ENCODE results near the gene PGLYRP4.
"Not testable (repeated sequence)": the region's sequence is repeated elsewhere in the genome, so short reads cannot be mapped to it uniquely, and the experiment has no call there.

The PGLYRP4 gene

GRCh38 chr1:153337980-153338853 is 10.4 kb downstream of the PGLYRP4 start:
- no peak for DNase-seq (ENCODE audit: low read depth)

- DNase-seq (ENCODE audit: low read depth), result no peak
Observed at GRCh38 chr1:153336650-153337049, 12.0 kb downstream of the PGLYRP4 start.

DNA sequence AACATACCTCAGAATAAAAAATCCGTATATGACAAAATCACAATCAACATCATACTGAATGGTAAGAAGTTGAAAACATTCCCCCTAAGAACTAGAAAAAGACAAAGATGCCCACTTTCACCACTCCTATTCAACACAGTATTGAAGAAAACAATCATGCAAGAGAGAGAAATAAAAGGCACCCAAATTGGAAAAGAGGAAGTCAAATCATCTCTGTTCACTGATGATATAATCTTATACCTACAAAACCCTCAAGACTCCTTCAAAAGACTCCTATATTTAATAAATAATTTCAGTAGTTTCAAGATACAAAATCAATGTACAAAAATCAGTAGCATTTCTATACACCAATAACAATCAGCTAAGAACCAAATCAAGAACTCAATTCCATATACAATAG is 14.7 kb downstream of the PGLYRP4 start:
- DNase-seq (ENCODE audit: low read depth), result no peak

GRCh38 chr1:153324912-153325311 is 23.7 kb downstream of the PGLYRP4 start:
- DNase-seq (ENCODE audit: low read depth), result no peak

GRCh38 chr1:153322568-153322967 is 26.1 kb downstream of the PGLYRP4 start:
- DNase-seq (ENCODE audit: low read depth), result no peak

DNA sequence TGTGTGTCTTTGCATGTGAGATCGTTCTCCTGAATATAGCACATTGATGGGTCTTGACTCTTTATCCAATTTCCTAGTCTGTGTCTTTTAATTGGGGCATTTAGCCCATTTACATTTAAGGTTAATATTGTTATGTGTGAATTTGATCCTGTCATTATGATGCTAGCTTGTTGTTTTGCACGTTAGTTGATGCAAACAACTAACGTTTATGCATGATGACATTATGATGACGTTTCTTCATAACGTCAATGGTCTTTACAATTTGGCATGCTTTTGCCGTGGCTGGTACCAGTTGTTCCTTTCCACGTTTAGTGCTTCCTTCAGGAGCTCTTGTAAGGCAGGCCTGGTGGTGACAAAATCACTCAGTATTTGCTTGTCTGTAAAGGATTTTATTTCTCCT is 30.5 kb downstream of the PGLYRP4 start:
- not testable (repeated sequence) for DNase-seq (ENCODE audit: low read depth)

- not testable (repeated sequence) for DNase-seq (ENCODE audit: low read depth)
Observed at GRCh38 chr1:153316013-153316412, 32.6 kb downstream of the PGLYRP4 start.

DNA sequence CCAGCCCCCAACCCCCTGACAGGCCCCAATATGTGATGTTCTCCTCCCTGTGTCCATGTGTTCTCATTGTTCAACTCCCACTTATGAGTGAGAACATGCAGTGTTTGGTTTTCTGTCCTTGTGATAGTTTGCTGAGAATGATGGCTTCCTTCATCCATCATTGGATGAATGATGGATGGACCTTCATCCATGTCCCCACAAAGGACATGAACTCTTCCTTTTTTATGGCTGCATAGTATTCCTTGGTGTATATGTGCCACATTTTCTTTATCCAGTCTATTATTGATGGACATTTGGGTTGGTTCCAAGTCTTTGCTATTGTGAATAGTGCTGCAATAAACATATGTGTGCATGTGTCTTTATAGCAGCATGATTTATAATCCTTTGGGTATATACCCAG is 34.3 kb downstream of the PGLYRP4 start:
- DNase-seq (ENCODE audit: low read depth), result not testable (repeated sequence)

GRCh38 chr1:153313288-153313687 is 35.4 kb downstream of the PGLYRP4 start:
- no peak for DNase-seq (ENCODE audit: low read depth)

DNA sequence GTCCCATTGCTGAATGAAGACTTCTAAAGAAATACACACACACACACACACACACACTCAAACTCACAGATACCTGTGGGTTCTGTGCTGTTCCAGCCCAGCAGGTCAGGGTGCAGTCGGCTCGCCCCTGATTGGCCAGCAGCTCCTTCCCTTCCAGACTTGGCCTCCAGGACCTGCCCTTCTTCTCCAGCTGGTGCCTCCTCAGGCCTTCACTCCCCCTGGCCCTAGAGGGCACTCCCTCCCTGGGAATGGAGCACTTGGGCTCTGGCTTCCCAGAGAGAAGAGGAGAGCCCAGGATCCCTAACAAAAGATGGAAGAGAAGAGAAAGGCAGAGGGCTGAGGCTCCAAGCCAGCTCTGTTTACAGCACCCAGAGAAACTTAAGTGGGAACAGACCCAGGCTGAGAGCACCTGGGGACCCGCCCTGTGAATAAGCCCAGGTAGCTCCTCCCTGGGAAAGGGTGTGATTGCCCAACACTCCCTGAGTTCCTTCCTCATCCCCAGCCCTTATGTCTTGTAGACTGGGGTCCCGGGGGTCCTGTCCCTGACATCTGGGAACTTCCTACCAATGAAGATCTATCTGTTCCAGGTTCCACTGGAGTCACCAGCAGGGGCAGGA is 36.0 kb downstream of the PGLYRP4 start, which contains the start of gene PGLYRP3:
PGLYRP3 (minus strand) TSS at position 383 of the 617 bp plus-strand sequence. CDS start 2,287 bp downstream, outside the sequence.
- no peak for DNase-seq (ENCODE audit: low read depth)

GRCh38 chr1:153310526-153310925 is 38.1 kb downstream of the PGLYRP4 start:
- no peak for DNase-seq (ENCODE audit: low read depth)

- DNase-seq (ENCODE audit: low read depth), result no peak
Observed at GRCh38 chr1:153309441-153309840, 39.2 kb downstream of the PGLYRP4 start.

GRCh38 chr1:153308540-153308939 is 40.1 kb downstream of the PGLYRP4 start:
- no peak for DNase-seq (ENCODE audit: low read depth)

GRCh38 chr1:153307221-153307600 is 41.4 kb downstream of the PGLYRP4 start:
- no peak for DNase-seq (ENCODE audit: low read depth)

GRCh38 chr1:153306303-153307220 is 42.1 kb downstream of the PGLYRP4 start:
- no peak for DNase-seq (ENCODE audit: low read depth)

- no peak for DNase-seq (ENCODE audit: low read depth)
Observed at GRCh38 chr1:153305682-153306081, 43.0 kb downstream of the PGLYRP4 start.

DNA sequence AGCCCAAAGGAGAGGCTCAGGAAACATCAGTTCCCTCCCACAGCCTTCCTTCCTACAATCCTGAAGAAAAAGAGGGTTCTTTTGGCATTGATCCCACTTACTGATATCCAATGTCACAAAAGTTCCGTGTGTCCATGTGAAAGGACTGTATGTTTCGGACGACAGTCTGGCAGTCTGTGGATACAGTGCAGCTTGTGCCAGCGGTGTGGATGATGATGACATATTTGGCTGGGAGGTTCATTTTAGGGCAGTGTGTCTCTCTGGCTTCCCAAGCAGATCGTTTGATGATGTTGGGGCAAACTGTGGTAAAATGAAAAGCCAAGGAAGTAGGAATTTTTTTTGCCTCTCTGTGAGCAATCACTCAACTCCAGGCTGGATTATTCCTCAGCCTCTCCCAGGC is 46.3 kb downstream of the PGLYRP4 start:
- DNase-seq (ENCODE audit: low read depth), result no peak

- DNase-seq (ENCODE audit: low read depth), result no peak
Observed at GRCh38 chr1:153293851-153294250, 54.8 kb downstream of the PGLYRP4 start.

DNA sequence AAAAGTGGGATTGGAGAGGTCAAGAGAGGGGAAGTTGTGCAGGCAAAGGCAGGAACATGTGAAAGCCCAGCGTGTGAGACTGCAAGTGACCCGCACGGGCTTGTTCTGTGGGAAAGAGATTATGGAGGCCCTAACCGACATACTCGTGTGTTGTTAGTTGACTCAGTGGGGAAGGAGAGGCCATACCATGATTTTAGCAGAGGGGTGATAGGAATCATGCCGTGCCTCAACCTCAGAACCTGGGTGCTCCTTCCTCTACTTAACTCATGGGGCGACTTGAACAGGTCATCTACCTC is 55.2 kb downstream of the PGLYRP4 start:
- no peak for DNase-seq (ENCODE audit: low read depth)

- DNase-seq (ENCODE audit: low read depth), result no peak
Observed at GRCh38 chr1:153292740-153293479, 55.7 kb downstream of the PGLYRP4 start.

DNA sequence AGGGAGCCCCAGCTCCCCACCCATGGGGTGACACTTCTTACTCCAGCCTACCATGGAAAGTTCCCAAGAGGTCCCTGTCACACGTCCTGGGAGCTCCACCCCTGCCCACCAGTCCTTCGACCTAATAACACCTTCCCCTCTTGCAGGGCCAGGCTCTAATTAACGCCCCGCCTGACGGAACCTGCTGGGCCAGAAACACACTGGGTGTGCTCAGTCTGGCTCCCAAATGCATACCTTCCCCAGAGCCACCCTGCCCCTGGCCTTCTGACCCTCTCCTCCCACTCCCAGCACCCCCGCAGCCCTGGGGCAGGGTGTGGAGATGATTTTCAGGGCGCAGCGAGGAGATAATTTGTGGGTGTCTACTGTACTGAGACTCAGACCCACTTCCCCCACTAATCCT is 56.5 kb downstream of the PGLYRP4 start:
- DNase-seq (ENCODE audit: low read depth), result no peak

GRCh38 chr1:153291514-153291913 is 57.1 kb downstream of the PGLYRP4 start:
- DNase-seq (ENCODE audit: low read depth), result no peak
